ENCODE results near the gene UGT2B15.
"Not testable (repeated sequence)": the region's sequence is repeated elsewhere in the genome, so short reads cannot be mapped to it uniquely, and the experiment has no call there.

UGT2B15 gene

DNA sequence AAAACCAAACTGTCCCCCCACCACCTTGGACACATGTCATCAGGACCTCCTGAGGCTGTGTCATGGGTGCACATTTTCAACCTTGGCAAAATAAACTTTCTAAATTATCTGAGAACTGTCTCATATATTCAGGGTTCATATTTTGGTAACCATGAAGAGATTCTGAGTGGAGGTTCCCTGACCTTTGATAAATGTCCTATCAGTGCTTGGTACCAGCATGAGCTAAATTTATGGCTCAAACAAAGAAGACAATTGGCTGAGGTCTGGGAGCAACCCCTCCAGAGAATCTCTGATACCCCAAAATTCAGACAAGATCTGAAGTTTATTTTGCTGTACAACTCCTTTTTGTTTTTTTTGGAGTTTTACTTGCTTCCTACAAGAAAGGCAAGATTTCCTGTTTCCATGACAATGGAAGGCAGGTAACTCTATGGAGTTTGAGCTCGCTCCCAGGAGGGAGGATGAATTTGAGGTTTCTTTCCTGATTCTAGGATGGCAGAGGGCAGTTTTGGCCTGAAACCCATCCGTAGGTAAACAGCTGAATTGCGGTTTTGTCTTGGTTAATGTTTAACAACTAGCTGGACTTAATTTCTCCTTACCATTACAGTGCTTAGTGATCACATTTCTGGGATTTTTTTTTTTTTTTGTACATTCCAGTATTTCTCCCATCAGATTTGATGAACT is 14.5 kb downstream of the UGT2B15 start:
- DNase-seq: no peak

GRCh38 chr4:68654946-68655721 is 15.3 kb downstream of the UGT2B15 start:
- DNase-seq: no peak

- no peak for DNase-seq
Observed at GRCh38 chr4:68651932-68652331, 18.5 kb downstream of the UGT2B15 start.

- DNase-seq: no peak
Observed at GRCh38 chr4:68630371-68630770, 40.1 kb downstream of the UGT2B15 start.

- DNase-seq: not testable (repeated sequence)
Observed at GRCh38 chr4:68622731-68623130, 47.7 kb downstream of the UGT2B15 start.

GRCh38 chr4:68617003-68617698 is 53.3 kb downstream of the UGT2B15 start:
- no peak for DNase-seq

DNA sequence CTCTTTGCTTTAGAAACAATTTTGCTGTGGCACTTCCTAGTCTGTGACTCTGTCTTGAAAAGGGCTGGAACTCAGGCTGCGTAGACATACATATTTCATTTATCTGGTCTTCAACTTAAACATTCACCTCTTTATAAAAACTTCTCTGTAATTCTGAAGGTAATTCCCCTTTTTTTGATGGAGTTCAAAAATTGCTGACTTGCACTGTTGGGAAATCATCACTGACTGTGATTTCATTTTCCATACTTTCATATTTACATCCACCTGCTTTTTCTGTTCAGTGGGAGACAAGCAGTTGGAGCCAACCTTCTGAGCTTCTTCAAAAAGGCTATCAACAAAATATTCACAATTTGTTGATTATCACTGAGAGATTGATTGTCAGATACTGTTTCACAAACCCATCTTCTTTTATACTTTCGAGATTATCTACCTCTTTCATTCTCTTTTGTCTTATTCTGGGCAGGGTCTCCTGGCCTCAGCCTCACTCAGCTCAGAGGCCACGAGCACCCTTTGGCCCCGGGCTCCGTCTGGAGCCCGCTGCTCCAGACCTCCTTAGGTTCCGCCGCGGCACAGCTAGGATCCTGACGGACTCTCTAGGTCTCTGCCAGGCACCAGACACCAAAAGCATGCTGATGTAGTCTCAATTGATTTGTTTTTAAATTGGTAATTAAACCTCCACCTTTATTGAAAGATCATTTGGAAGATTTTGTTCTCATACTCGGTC is 54.6 kb downstream of the UGT2B15 start:
- DNase-seq: no peak

DNA sequence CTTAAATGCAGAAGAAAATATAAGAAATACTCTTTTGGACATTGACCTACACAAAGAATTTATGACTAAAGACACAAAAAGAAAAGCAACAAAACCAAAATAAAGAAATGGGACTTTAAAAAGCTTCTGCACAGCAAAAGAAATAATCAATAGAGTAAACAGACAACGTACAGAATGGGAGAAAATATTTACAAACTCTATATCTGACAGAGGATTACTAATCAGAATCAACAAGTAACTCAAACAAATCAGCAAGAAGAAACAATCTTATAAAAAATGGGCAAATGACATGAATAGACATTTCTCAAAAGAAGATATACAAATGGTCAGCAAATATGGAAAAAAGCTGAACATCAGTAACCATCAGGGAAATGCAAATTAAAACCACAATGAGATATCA is 56.7 kb downstream of the UGT2B15 start:
- DNase-seq: no peak

DNA sequence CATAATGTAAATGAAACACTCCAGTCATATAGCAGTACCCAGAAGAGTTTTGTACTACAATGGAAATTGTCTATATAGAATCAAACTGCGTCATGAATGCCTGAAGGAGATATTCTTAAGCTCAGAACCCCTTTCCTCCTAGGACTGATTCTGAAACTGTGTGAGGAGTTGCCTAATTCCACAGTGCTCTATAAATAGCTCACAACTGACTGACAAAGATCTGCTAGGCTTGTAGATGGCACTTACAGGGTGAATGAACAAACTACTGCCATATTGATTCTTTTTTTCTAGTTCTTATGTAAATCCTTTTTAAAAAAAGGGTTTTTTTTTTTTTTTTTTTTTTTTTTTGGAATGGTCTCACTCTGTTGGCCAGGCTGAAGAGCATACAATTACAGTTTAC is 64.2 kb downstream of the UGT2B15 start:
- DNase-seq: no peak

GRCh38 chr4:68599150-68599549 is 71.3 kb downstream of the UGT2B15 start:
- DNase-seq: no peak

- no peak for DNase-seq
Observed at GRCh38 chr4:68597482-68597881, 73.0 kb downstream of the UGT2B15 start.
